Glomerular visceral epithelial cell (primary cell): ENCODE results near the gene C22orf42.
"Not testable (repeated sequence)": the region's sequence is repeated elsewhere in the genome, so short reads cannot be mapped to it uniquely, and the experiment has no call there.

Experiments
- DNase-seq: peaks from one replicate; pipeline ENCODE4 v3.0.0-alpha.2; 2016; ENCODE audit errors: extremely low spot score

Gene C22orf42

DNA sequence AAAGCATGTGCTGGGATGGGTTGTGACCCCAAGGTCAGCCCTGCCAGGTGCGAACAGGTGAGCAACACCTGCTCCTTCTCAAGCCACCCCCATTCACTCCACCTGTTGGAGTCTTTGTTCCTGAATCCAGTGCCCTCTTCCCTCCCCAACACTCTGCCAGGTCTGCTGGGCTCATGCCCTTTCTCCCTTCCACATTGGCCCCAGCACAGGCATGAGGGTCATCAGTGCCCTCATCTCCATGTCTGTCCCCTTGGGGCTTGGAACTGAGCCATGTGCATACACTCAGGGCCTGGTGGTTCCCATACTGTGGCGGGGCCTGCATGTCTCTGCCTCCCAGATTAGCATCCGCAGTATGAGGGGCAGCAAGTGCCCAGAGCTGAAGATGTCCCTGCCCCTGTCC, 26.7 kb upstream of the C22orf42 start:
- no peak for DNase-seq

DNA sequence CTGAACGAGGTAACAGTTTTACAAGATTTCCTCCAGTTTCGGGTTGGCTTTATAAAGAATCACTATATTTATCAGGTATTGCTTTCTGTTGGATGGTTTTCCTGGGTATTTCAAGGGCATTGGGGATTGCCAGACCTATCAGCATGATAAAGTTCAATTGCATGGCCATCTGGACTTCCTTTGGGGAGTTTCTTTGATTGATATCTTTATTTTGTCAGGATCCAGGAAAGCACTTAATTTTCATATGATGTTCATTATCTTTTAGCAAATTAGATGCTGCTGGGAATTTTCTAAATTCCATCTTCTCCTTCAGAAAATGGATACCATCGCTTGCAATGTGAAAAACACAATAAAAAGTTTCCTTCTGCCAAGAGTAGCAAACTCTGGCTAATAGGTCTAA, 24.5 kb upstream of the C22orf42 start:
- no peak for DNase-seq

DNA sequence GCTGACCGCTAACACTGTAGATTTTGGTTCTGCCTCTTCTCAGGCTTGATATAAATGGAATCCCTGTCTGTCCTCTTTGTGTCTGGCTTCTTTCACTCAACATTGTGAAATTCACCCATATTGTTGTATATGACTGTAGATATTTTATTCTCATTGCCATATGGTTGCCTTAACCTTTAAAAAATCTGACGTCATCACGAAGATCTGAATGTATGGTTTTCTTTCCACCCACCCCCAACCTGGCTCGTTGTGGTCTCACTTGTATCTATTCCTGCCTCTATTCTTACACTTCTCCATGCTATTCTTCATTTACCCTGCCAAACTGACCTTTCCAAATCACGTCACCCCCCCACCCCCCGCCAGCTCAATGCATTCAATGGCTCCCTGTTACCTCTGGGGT, 21.9 kb upstream of the C22orf42 start:
- DNase-seq, result no peak

DNA sequence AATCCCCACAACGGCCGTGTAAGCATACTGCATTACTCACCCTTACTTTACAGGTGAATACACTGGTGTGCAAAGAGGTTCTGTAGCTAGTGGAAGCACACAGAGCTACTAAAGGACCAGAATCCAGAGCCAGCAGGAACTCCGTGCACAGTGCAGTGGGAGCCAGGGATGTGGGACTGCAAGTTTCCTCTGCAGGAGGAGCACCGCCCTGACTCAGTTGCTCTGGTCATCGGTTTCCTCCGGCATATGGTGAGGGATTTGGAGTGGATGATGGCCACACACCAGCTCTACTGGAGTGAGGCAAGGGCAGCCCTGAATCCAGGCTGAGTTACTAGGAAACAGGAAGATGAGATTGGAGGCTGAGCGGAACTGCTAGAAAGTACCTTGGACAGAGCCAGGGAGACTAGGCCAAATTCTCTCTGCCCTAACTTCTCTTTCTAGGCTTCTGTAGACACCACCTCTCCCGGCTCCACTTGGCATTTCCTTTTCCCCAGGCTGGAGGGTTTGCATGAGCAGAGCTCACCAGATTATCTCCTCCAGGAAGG, 18.2 kb upstream of the C22orf42 start:
- DNase-seq, result no peak

DNA sequence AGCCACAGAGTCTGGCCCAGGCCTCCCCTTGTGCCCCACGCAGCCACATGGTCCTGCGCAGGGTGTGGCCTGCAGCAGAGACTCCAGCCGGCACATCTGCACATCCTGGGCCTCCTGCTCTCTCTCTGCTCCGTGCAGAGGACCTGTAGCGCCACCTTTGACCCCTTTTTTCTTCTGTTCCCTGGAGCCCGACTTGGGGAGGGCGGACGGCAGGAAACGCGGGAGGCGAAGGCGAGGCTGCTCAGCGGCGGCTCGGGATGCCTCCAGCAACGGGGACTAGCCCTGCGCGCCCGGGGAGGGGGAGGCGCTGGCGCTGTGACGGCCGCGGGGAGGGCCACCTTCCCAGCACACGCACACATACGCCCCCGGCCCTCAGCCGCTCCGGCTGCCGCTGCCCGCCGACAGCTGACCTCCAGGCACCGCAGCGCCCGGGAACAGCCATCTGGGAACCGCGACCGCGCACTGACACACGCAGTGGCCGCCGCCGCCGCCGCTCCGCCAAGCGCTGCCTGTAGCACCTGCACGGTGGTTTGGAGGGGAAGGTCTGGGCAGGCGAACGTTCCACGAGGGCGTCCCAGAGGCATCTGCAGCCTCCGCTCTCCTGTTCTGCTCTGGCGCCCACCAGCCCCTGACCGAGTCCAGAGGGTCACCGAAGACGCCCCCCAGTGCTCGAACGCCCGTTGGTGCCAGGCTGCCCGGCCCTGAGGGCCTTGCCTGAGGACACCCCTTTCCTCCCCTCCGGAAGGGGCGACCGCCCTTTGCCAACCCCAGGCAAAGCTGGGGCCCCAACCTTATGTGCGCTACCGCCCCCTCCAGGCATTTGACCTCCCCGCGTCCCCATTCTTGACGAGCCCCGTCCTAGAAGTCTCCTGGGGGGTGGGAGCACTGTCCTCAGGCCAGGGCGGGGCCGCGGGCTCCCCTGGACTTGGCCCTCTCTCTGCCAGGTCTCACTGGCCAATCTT, 16.9 kb upstream of the C22orf42 start:
- no peak for DNase-seq

DNA sequence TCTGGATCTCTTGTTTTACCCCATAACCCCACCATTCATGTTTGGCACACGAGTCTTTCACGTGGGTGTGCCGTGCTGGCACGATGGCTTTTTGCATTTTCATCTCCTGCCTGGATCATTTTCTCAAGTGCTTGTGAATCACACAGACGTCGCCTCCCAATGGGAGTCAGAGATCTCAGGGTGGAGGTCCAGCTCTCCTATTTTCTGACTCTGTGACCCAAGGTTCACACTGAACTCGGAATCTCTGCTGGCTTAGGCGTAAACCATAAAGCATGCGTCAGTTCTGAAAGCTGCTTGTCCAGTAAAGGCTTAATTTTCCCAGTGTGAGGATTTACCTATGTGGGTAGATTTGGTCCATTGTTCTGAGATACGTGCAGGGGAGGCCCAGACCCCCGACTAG, 16.0 kb upstream of the C22orf42 start:
- DNase-seq, result no peak

DNA sequence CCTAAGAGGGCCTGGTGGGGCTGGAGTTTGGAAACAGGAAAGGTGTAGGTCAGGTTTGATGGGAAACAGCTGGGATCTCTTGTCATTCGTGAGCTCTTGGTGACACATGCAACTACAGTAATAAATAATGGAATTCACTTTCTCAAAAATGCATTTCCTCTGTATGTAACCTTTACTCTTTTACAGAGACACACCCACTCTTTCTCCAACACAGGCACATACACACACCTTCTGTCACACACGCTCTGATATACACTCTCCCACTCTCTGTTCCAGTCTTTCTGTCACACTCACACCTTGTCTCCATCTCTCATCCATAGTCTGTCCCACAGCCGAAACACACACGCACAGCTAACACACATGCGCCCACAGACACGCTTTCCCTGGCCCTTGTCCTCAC, 6.6 kb upstream of the C22orf42 start:
- no peak for DNase-seq

DNA sequence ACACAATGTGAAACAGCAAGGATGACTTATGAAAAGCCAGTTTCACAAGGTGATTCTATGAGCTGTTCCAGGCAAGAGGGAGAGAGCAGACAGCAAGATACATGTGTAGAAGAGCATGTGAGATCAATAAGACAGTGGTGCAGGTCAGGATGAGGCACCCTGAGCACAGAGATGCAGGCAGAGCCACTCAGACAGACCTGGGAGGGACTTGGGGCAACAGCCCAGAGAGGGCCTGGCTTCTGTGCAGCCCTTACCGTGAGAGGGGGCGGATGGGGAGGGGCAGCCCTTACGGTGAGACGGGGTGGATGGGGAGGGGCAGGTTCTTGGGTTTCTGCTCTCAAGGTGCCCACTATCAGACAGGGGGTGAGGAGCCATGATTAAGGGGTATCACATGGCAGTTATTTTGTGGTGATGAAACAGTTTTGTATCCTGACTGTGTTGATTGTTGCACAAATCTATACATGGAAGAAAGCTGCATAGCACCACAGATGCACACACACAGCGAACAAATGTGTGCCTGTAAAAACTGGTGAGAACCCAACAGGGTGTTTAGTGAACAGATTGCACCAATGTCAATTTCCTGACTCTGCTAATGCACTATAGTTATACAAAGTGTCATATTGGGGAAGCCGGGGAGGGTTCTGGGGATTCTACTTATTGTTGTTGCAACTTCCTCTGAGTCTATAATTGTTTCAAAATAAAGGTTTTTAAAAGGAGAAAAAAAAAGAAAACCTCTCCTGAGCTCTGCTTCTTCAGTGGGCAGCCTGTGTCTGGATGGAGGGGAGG, 5.2 kb upstream of the C22orf42 start:
- DNase-seq, result no peak

DNA sequence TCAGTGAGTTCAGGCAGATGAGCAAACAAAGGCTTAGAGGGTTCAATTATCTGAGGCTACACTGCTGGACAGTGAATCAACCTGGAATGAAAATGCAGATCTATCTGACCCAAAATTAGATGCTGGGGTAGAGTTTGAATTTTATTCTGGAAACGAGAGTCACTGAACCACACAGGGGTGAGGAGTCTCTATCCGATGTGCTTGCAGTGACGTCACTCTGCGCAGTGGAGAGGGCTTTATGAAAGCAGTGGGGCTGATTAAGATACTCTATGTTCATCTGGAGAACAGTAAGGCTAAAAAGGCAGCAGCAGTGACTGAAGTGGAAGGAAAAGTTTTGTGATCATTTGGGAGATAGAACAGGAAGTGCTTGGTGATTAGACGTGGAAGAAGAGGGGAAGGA, 1.3 kb upstream of the C22orf42 start:
- not testable (repeated sequence) for DNase-seq

DNA sequence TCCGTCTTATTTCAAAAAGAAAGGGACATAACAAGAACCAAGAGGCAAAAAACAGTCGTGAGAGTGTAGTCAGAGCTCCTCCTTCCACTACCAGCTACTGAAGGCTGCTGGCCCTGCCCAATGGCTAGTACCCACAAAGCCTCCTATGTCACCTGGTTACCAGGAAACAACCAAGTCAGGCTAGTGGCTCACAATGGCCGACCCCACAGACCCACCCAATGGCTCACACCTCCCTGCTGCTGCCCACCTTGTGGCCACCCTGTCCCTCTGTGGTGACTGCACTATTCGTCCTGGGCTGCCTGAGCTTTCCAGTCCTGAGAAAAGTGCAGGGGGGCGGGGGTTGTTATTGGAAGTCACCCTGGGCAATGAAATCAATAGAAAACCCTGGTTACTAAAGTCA, 1.5 kb downstream of the C22orf42 start:
- not testable (repeated sequence) for DNase-seq

DNA sequence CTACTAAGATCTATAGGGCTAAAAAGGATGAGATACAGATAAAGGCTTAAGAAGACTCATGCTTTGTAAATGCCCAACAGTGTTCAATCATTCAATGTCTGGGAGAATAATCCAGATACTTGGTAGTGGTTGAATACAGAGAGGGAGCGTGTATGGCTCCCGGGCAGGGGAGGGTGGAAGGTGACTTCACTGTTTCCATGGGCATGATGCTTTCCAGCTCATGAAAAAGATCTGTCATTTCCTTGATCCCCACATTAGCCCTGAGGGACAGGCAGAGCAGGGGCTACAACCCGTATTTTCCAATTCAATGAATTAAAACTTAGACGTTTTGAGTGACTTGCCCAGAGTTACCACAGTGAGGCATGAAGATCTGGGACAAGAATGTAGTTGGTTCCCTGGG, 4.4 kb downstream of the C22orf42 start:
- DNase-seq, result not testable (repeated sequence)

DNA sequence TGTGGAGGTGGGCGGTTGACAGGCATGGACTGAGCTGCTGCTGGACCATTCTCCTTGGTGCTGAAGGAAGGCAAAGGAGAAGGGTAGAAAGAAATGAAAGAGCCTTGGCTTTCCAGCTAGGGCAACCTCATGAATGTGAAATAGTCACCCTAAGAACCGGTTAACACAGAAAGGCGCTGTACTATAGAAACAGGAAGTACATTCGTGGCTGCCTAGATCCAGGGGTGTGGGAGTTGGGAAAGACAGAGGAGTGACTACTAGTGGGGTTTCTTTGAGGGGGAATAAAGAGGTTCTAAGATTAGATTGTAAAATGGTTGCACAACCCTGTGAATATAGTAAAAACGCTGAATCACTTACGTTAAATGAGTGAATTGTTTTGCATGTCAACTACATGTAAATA, 7.5 kb downstream of the C22orf42 start:
- DNase-seq, result not testable (repeated sequence)

DNA sequence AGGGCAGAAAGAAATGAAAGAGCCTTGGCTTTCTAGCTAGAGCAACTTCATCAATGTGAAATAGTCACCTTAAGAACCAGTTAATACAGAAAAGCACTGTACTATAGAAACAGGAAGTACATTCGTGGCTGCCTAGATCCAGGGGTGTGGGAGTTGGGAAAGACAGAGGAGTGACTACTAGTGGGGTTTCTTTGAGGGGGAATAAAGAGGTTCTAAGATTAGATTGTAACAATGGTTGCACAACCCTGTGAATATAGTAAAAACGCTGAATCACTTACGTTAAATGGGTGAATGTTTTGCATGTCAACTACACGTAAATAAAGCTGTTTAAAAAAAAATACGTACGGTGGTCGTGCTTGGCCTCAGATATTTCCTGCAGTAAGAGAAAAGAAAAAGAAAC, 8.5 kb downstream of the C22orf42 start:
- not testable (repeated sequence) for DNase-seq

DNA sequence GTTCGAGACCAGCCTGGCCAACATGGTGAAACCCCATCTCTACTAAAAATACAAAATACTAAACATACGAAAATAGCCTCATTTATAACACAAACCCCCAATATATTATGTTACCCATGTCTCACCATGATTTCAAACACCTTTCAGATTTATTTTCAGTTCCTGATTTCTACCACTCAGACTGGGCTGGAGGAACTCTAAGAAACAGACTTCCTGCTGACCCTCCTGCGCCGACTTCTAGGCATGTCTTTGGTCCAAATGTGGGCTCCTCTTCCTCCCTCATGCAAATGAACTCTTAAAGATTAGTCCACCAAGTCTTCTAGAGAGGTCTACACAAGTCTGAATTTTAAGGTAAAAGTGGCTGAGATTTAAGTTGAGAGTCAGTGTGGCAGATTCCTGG, 10.7 kb downstream of the C22orf42 start:
- DNase-seq, result not testable (repeated sequence)

DNA sequence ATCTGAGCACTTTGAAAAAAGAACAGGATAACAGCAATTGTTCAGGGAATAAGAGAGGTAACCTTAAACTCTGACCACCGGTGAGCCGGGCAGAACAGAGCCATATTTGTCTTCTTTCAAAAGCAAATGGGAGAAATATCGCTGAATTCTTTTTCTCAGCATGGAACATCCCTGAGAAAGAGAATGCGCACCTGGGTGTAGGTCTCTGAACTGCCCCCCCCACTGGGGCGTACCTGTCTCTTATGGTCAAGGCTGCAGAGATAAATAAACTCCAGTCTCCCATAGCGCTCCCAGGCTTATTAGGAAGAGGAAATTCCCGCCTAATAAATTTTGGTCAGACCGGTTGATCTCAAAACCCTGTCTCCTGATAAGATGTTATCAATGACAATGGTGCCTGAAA, 12.0 kb downstream of the C22orf42 start:
- not testable (repeated sequence) for DNase-seq

DNA sequence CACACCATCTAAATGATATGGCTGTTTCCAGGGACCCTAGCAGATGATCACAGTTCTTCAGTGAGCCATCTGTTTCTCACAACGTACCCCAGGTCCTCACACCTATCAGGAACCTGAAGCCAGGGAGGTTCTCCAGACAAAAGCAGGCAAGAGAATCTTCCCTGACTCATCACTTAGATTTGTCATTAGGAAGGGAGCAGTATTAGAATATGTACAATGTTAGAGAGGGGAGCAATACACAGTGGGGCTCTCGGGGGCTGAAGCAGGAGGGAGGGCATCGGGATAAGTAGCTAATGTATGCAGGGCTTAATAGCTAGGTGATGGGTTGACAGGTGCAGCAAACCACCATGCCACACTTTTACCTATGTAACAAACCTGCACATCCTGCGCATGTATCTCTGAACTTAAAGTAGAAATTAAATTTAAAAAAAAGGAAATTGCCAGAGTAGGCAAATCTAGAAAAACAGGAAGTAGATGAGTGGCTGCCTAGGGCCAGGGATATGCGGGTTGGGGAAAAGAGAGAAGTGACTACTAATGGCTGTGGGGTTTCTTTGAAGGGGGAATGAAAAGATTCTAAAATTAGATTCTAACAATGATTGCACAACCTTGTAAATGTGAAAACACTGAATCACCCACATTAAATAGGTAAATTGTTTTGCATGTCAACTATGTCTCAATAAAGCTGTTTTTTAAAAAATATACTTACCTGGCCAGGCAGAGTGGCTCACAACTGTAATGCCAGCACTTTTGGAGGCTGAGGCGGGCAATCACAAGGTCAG, 14.4 kb downstream of the C22orf42 start:
- no peak for DNase-seq

DNA sequence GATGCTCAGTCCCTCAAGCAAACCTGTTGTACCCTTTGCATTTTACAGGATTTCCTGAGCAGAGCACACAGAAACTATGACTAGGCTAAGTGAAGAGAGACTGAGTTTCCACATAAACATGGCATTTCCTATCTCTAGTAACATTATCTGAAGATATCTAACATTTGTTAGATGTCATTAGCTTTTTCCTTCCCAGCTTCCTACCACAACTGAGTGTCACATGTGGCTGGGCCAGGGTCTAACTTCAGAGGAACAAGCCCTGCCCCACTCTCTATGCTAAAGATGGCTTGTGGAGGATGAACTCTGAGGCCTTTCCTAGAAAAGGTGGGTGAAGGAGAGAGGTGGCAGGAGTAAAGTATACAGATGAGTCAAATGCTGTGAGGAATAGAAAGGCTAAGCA, 16.5 kb downstream of the C22orf42 start:
- no peak for DNase-seq

DNA sequence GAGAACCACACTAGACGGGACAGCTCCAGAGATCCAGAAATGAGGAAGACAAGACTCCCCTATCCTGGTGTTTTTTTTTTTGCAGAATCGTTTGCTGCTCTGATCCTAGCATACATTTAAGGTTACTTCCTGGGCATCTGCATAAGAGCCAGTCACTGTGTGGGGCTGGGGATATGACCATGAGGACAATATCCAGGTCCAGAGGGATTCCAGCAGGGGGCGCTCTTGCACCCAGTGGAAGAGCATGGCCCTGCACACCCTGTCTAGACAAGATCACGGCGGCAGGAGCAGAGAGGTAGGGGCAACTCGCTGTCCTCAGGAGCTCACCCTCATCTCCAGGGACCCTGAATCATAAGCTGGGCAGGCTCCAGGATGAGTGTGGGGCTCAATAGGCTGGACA, 18.4 kb downstream of the C22orf42 start:
- not testable (repeated sequence) for DNase-seq

DNA sequence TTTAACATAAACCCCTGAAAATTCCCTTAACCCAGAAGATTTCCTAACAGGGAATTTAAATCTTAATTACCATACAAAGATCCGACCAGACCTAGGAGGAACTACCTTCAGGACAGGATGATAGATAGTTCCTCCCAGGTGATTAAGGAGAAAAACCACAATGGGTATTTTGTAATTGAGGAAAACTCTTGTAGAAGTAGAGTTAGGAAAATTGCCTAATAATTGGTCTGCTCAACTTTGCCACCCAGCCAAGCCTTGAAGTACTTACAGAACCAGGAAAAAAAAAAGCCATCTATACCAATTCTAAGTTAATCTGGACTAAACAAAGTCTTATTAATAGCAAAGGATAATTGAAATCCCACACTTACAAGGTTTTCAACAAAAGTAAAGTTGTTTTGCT, 20.5 kb downstream of the C22orf42 start:
- not testable (repeated sequence) for DNase-seq

DNA sequence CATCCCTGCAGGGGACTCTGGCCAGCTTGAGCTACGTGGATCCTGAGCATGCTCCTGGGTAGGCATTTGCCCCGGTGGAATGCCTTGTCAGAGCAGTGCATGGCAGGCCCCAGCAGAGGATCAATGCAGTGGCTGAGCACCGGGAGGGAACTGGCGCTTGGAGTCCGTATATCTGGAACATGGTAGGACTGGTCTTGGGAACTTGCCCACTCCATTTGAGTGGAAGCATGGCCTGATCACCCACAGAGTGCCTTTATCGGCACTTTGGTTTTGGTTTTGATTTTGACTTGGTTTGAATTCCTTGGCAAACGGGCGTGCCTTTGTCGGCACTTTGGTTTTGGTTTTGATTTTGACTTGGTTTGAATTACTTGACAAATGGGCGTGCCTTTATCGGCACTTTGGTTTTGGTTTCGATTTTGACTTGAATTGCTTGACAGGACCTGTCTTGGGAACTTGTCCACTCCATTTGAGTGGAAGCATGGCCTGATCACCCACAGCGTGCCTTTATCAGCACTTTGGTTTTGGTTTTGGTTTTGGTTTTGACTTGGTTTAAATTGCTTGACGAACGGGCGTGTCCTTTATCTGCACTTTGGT, 21.3 kb downstream of the C22orf42 start:
- DNase-seq, result not testable (repeated sequence)

DNA sequence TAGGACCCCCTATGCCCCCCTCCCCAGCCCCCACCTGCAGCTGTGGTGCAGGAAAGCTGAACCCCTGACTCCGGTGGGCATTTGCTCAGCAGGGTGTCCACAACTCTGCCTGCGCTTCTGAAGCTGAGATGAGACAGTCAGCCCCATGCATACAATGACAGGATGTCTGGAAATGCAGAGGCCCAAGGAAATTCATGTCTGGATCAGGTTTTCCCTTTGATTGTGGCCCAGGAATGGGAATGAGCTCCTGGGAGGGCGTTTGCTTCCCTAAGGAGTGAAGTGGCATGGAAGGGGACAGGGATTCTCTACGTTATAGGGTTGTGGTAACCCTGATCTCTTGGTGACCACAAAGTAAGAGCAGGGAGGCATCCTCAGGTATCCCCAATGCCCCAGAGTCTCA, 22.2 kb downstream of the C22orf42 start:
- DNase-seq, result not testable (repeated sequence)
